ENCODE measurements around the gene MIPEP.
A peak's percentile ranks its signal among the peaks of the same experiment; 100 is the strongest.
"Not testable (repeated sequence)": the region's sequence is repeated elsewhere in the genome, so short reads cannot be mapped to it uniquely, and the experiment has no call there.

MIPEP gene

GRCh38 chr13:23888658-23889614, at the start of gene MIPEP:
Gene MIPEP (minus strand): TSS chr13:23889400. CDS start chr13:23889320, 80 bp downstream.
- peak; percentile 97 for DNase-seq (ENCODE audit: low spot score)

- no peak for DNase-seq (ENCODE audit: low spot score)
Measured at GRCh38 chr13:23934520-23934919, 45.3 kb upstream of the MIPEP start.

GRCh38 chr13:23928985-23929384, 39.8 kb upstream of the MIPEP start:
- peak; percentile 81 for DNase-seq (ENCODE audit: low spot score)

- DNase-seq (ENCODE audit: low spot score): no peak
Measured at GRCh38 chr13:23923031-23923430, 33.8 kb upstream of the MIPEP start.

- peak; percentile 62 for DNase-seq (ENCODE audit: low spot score)
Measured at GRCh38 chr13:23922005-23922932, 33.1 kb upstream of the MIPEP start.

GRCh38 chr13:23921451-23921888, 32.3 kb upstream of the MIPEP start:
- DNase-seq (ENCODE audit: low spot score): peak; percentile 87

- no peak for DNase-seq (ENCODE audit: low spot score)
Measured at GRCh38 chr13:23919006-23919405, 29.8 kb upstream of the MIPEP start.

GRCh38 chr13:23918208-23918607, 29.0 kb upstream of the MIPEP start:
- peak; percentile 13 for DNase-seq (ENCODE audit: low spot score)

GRCh38 chr13:23915308-23915707, 26.1 kb upstream of the MIPEP start:
- DNase-seq (ENCODE audit: low spot score): peak; percentile 24

GRCh38 chr13:23912469-23912868, 23.3 kb upstream of the MIPEP start:
- no peak for DNase-seq (ENCODE audit: low spot score)

- no peak for DNase-seq (ENCODE audit: low spot score)
Measured at GRCh38 chr13:23909606-23910005, 20.4 kb upstream of the MIPEP start.

GRCh38 chr13:23905766-23906165, 16.6 kb upstream of the MIPEP start:
- no peak for DNase-seq (ENCODE audit: low spot score)

- DNase-seq (ENCODE audit: low spot score): no peak
Measured at GRCh38 chr13:23903906-23904280, 14.7 kb upstream of the MIPEP start.

GRCh38 chr13:23902975-23903905, 14.0 kb upstream of the MIPEP start:
- no peak for DNase-seq (ENCODE audit: low spot score)

GRCh38 chr13:23901365-23901764, 12.2 kb upstream of the MIPEP start:
- DNase-seq (ENCODE audit: low spot score): no peak

GRCh38 chr13:23899555-23899954, 10.4 kb upstream of the MIPEP start:
- peak; percentile 46 for DNase-seq (ENCODE audit: low spot score)

- no peak for DNase-seq (ENCODE audit: low spot score)
Measured at GRCh38 chr13:23898101-23898500, 8.9 kb upstream of the MIPEP start.

- not testable (repeated sequence) for DNase-seq (ENCODE audit: low spot score)
Measured at GRCh38 chr13:23897452-23897919, 8.3 kb upstream of the MIPEP start, which contains the start of gene C1QTNF9B. Gene C1QTNF9B (minus strand): TSS chr13:23897502.

GRCh38 chr13:23894746-23895145, 5.5 kb upstream of the MIPEP start:
- not testable (repeated sequence) for DNase-seq (ENCODE audit: low spot score)

GRCh38 chr13:23893791-23894190, 4.6 kb upstream of the MIPEP start:
- not testable (repeated sequence) for DNase-seq (ENCODE audit: low spot score)
